OCI-M2 (cell line): ENCODE measurements around the gene LAMA5.

Experiments used
- DNase-seq: peaks from one replicate; lab custom pipeline; 2025; ENCODE audit not compliant: unreplicated experiment; lab: John Stamatoyannopoulos, UW

LAMA5 gene

GRCh38 chr20:62329389-62330377, 37.4 kb downstream of the LAMA5 start:
- no peak for DNase-seq

DNA sequence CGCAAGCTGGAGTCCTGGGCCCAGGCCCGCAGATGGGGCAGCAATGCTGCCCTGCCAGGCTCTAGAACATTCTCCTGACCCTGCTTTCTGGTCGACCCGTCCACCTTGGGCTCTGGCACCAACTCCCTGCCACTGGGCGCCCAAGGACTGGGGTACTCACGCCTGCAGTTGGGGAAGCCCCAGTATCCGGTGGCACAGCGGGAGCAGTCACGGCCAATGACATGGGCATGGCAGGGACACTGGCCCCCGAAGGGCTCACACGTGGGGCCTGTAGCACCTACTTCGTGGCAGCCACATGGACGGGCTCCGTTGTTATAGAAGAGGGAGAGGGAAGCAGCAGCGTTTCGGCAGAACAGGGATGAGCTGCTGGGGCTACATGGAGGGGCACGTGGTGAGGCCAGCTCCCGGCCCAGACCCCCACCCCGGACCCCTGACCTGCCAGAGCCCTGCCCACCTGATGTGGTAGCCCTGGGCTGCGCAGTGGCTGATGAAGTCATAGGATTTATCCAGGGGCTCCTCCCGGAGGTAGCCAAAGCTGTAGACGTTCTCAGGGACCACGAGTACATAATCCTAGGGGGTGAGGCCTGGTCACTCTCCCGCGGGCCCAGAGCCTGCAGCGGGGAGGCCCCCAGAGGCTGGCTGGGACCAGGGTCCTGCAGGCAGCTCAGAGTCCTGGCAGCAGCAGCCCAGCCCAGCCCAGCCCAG, 38.3 kb downstream of the LAMA5 start:
- no peak for DNase-seq

DNA sequence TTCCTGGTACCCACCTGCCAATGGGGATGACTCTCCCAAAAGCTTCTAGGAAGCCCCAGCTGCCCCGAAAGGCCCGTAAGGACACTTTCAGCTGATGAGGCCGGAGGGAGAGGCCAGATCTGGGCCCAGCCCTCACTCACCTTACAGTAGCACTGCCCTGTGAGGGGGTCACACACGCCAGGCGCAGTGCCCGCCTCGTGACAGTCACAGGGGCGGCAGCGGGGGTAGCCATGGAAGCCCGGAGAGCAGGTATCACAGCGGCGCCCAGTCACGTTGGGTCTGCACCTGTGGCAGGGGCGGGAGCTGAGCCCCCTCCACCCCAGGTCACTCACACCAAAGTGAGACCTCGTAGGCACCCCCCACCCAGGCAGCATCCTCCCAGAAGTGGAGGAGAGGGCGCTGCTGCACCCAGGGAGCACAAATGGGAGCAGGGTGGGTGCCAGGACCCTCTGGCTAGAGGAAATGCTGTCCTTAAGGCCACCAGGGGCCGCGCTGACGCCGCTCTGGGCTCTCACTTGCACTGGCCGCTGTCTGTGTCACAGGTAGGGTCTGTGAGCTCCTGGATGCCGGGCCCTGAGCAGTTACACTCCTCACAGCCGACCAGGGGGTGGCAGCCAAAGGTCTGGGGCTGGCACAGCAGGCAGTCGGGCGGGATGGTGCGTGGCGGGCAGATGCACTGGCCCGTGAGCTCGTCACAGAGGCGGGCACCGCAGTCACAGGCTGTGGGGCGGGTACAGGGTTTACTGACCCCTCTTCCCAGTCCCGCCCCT, 39.2 kb downstream of the LAMA5 start:
- DNase-seq, result no peak

- no peak for DNase-seq
Measured at GRCh38 chr20:62326959-62327725, 40.0 kb downstream of the LAMA5 start.

GRCh38 chr20:62326559-62326958, 40.6 kb downstream of the LAMA5 start:
- DNase-seq, result no peak

- DNase-seq, result no peak
Measured at GRCh38 chr20:62325172-62325905, 41.8 kb downstream of the LAMA5 start.

- no peak for DNase-seq
Measured at GRCh38 chr20:62323980-62324906, 42.9 kb downstream of the LAMA5 start.

DNA sequence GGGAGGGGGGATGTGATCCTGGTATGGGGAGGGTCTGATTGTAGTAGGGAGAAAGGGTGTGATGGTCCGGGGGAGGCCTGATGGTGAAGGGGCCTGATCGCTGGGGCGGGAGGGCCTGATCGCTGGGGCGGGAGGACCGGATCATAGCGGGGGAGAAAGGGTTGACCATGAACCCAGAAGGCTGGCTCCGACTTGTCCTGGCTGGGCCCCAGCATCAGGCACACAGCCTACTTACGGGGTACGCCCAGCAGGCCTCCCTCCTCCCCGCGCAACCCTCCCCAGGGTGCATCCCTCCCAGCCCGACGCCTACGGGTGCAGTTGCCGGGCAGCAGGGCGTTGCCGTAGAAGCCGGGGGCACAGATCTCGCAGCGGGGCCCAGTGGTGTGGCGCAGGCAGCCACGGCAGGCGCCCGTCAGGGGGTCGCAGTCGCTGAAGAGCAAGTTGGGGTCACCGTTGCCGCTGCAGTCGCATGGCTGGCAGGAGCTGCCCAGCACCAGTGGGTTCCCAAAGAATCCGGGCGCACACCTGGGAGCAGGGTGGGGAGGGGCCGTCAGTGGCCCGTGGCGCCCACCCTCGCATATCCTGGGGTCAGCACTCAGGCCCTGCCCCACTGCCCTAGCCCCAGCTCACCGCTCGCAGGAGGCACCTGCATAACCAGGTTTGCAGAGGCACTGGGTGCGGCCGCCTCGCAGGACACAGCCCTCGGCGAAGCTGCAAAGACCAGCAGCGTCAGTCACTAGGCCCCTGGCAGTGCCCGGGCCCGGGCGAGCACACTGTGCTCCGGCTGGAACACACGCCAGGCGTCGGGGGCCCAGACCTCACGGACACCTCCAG, 43.7 kb downstream of the LAMA5 start:
- no peak for DNase-seq

DNA sequence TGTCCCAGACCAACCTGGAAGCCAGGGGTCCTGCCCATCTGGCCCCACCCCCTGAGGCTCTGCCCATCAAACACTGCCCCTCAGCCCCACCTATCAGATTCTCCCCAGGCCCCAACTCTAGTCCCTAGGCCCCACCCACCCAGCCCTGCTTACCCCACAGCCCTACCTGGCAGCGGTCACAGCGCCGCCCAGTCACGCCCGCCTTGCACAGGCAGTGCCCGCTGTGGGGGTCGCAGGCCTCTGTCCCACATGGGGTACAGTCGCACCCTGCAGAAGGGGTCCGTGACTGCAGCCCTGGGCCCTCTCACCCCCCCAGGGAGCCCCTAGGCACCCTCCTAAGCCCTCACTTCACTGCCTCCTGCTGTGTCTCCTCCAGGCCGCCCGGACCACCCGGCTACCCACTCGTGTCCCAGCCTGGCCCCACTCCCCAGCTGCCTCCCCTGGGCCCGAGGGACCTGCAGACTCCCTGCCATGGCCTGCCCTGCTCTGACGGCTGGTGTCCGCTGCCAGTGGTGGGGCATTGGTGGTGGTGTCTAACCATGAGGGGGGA, 44.5 kb downstream of the LAMA5 start:
- DNase-seq, result no peak

- DNase-seq, result no peak
Measured at GRCh38 chr20:62321975-62322374, 45.1 kb downstream of the LAMA5 start.

- no peak for DNase-seq
Measured at GRCh38 chr20:62321521-62321948, 45.6 kb downstream of the LAMA5 start.

DNA sequence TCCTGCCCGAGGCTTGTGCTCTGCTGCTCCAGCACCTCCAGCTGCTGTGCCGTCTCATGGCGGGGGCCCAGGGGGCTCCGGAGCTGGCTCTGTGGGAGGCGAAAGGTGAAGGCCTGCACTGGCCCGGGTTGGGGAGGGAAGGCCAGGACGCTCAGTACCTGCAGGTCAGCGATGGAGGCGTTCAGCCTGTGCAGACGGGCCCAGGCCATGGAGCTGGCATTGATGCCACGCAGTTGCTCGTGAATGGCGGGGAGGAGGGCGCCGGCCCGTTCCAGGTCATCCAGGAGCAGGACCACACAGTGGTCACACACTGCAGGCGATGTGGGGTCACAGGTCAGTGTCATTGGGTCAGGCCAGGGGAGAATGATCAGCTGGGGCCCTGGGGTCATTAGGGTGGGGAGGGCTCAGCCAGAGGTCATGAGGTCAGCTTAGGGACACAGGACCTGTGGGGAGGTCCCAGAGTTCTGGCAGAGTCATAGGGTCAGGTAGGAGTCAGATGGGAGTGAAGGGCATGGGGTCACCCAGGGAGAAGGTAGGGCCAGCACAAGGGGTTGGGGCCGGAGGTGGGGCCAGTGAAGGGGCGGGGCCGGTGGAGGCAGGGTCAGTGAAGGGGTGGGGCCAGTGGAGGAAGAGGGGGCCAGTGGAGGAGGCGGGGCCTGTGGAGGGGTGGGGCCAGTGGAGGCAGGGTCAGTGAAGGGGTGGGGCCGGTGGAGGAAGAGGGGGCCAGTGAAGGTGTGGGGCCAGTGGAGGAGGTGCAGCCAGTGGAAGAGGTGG, 46.3 kb downstream of the LAMA5 start:
- no peak for DNase-seq

DNA sequence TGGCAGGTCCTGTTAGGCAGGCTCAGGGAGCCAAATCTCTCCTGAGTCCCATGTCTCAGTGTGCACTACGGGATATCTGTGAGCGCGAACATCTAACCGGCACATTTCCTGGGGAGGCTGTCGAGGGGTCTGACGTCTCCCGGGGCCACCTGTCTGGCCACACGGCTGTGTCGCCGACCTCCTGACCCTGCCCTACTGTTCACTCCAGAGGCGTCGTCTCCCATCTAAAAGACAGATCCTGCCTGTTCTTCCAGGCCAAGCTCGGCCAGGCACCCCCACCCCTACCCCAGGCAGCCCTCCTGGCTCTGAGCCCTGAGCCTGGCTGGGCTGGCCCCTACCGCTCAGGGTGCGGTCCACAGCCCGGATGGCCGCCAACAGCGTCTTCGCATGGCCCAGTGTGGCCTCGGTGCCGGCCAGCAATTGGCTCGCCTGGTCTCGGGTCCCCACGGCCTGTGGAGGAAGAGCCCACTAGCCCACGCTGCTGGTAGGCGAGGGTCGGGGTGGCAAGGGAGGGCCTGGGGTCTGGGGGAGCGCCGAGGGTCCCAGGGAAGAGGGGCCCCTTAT, 47.7 kb downstream of the LAMA5 start:
- DNase-seq, result no peak

- no peak for DNase-seq
Measured at GRCh38 chr20:62318400-62319345, 48.4 kb downstream of the LAMA5 start.

GRCh38 chr20:62317167-62317655, 49.9 kb downstream of the LAMA5 start:
- no peak for DNase-seq
